Effector memory CD4-positive, alpha-beta T cell (primary cell): Measurements from ENCODE around the gene ARFIP1.

Source experiments
- DNase-seq, 3 donors: peaks; one replicate each; pipeline ENCODE4 v3.0.0-alpha.2; 2020
- H3K27ac ChIP-seq: 2 replicates; pipeline ENCODE4 v1.7.0; 2013; ENCODE audit warnings: mild to moderate bottlenecking, low read length, moderate library complexity; ENCODE audit not compliant: insufficient read depth, poor library complexity, severe bottlenecking
- H3K27me3 ChIP-seq: replicated peaks from 2 replicates; pipeline ENCODE4 v1.7.0; 2013; ENCODE audit warnings: mild to moderate bottlenecking, low read length; ENCODE audit not compliant: insufficient read depth, control insufficient read depth, poor library complexity, severe bottlenecking
- H3K36me3 ChIP-seq: 2 replicates; pipeline ENCODE4 v1.7.0; 2013; ENCODE audit warnings: mild to moderate bottlenecking, low read length, moderate library complexity; ENCODE audit not compliant: control insufficient read depth, insufficient read depth
- H3K4me1 ChIP-seq: 2 replicates; pipeline ENCODE4 v1.7.0; 2013; ENCODE audit warnings: low read length, mild to moderate bottlenecking; ENCODE audit not compliant: control insufficient read depth, insufficient read depth, poor library complexity, severe bottlenecking
- H3K4me3 ChIP-seq: 2 replicates; pipeline ENCODE4 v1.7.0; 2013; ENCODE audit warnings: low read length, low read depth, mild to moderate bottlenecking; ENCODE audit not compliant: insufficient read depth, poor library complexity, severe bottlenecking
- H3K9me3 ChIP-seq: 2 replicates; pipeline ENCODE4 v1.7.0; 2013; ENCODE audit warnings: mild to moderate bottlenecking, low read length, moderate library complexity; ENCODE audit not compliant: control insufficient read depth

Gene ARFIP1

GRCh38 chr4:152929888-152930287 is 150.1 kb downstream of the ARFIP1 start:
- H3K27ac ChIP-seq = no peak overlapping the region
- H3K36me3 ChIP-seq = no peaks in the 10 kb centered on the region
- H3K4me3 ChIP-seq = no peak overlapping the region
- H3K9me3 ChIP-seq = no peaks in the 10 kb centered on the region
- H3K27me3 ChIP-seq = no peaks in the 10 kb centered on the region
- no peak for DNase-seq
- no peaks in the 10 kb centered on the region for H3K4me1 ChIP-seq

- peaks cover 10% of the 10 kb centered on the region for H3K4me1 ChIP-seq
- H3K27ac ChIP-seq = no peak overlapping the region
- no peaks in the 10 kb centered on the region for H3K36me3 ChIP-seq
- no peak for DNase-seq
- H3K9me3 ChIP-seq = no peaks in the 10 kb centered on the region
- H3K4me3 ChIP-seq = peak overlapping the region; percentile 67
- H3K27me3 ChIP-seq = peaks cover 18% of the 10 kb centered on the region
Observed at GRCh38 chr4:152935143-152935542, 155.4 kb downstream of the ARFIP1 start.

DNA sequence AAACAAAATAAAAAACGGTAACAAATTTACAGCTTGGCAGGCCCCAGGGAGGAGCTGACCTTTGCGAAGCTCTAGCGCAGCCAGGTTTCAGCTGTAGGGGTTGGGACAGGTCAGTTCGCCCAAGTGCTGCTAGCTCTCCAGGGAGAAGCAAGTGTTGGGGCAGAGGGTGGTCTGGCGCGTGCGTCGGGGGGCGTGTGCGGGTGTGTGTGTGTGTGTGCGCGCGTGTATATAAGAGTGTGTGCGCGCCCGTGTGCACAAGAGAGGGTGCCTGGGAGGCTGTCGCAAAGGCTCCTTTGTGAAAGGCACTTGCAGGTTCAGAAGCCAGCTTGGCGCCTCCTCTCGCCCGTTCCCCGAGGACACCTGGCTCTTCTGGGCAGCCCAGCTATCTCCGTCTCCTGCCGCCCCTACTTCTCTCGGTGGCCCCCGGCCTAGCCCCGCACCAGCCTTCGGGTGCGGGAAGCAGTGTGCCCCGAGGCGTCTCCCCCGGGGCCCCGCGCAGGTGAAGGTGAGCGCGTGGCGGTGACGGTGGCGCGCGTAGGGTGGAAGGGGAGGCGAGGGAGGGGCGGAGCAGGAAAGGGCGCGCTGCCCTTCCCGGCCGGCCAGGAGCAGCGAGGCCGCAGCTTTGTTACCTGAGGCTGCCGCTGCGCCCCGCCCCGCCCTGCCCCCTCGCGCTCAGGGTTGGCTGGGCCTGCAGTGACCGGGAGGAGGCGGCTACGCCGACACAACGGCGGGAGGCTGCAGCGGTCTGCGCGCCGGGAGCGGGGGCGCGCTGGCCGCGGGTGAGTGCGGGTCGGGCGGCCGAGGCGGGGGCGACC is 156.1 kb downstream of the ARFIP1 start, which contains the start of gene FHDC1:
TSS of gene FHDC1 (plus strand) at position 693 of the 815 bp plus-strand sequence. CDS start 6,735 bp downstream, outside the sequence.
- DNase-seq = no peak
- no peaks in the 10 kb centered on the region for H3K9me3 ChIP-seq
- no peak within 1 kb of the TSS for H3K27ac ChIP-seq
- H3K4me1 ChIP-seq = peaks cover 10% of the 10 kb centered on the region
- no peaks in the 10 kb centered on the region for H3K36me3 ChIP-seq
- peaks cover 18% of the 10 kb centered on the region for H3K27me3 ChIP-seq
- H3K4me3 ChIP-seq = peak within 1 kb of the TSS; percentile 67

- no peaks in the 10 kb centered on the region for H3K9me3 ChIP-seq
- H3K27ac ChIP-seq = no peak overlapping the region
- H3K4me3 ChIP-seq = peak overlapping the region; percentile 67
- peaks cover 18% of the 10 kb centered on the region for H3K27me3 ChIP-seq
- no peaks in the 10 kb centered on the region for H3K36me3 ChIP-seq
- peaks cover 10% of the 10 kb centered on the region for H3K4me1 ChIP-seq
- no peak for DNase-seq
Observed at GRCh38 chr4:152936446-152937335, 156.9 kb downstream of the ARFIP1 start.

DNA sequence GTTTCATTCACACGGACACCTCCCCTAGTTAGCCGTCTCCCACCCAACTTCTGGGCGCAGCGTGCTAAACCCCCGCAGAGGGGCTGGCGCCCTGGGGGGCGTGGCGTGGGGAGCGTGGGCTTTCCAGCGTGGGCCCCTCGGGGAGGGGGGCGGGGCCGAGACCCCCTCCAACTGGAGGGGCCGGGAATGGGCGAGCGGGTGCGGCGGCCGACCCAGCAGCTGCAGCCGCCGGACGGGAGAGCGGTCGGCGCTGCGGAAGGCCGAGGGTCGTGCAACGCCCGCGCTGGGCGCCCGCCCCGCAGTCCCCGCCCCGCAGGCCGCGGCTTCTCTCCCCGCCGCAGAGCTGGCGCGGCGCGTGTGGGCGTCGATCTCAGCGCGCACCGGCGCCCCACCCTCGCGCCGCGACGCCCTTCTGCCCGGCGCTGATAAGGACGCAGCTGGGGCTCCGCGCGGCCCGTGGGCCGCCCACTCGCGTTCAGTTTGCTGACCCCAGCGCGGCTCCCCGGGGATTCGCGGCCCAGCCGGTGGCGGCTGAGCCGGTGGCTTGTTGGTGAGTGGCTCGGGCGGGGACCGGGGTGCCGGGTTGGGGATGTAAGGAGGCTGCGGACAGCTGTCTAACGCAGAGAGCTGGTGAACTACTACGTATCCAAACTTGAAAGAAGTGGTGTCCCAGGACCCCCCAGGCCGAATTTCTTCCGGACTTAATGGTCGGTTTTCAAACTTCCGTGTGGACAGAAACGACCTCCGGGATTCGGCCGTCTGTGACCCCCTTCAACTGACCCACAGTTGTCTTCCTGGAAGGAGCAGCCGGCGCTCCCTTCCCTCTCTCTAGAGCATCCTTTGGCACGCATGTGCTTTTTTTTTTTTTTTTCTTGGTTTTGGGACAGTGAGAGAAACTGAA is 157.8 kb downstream of the ARFIP1 start:
- H3K4me1 ChIP-seq = peaks cover 10% of the 10 kb centered on the region
- H3K4me3 ChIP-seq = peak overlapping the region; percentile 67
- no peaks in the 10 kb centered on the region for H3K36me3 ChIP-seq
- no peak for DNase-seq
- peaks cover 18% of the 10 kb centered on the region for H3K27me3 ChIP-seq
- no peak overlapping the region for H3K27ac ChIP-seq
- H3K9me3 ChIP-seq = no peaks in the 10 kb centered on the region

DNA sequence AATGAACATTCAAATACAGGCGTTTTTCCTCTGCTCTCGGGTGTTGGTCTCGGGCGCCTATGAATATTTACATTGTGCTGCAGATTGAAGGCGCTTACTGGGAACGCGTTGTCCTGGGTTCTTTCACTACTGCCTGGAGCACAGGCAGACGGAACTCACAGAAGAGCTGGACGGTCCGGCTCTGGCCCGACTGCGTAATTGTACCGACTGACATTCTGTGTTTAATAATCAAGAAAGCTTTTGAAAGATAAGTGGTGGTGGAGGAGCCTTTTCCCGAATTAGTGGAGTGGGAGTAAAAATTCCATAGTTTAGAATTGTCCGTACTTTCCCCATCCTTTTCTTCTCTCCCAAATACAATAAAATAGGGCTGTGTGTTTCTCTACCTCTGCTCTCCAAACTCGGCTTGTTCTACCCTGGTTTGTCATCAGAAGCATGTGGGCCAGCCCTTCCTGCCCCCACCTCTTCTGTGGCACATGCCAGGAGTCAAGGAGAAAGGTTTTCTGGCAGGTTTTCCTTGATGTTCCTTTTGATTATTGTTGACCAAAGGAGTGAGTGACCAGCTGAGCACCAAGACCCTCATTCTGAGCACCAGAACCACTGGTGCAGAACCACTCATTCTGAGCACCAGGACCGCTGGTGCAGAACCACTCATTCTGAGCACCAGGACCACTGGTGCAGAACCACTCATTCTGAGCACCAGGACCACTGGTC is 158.6 kb downstream of the ARFIP1 start:
- no peak for DNase-seq
- Histone ChIP-seq H3K4me3 (peak overlapping the region; percentile 44), H3K4me1 (peaks cover 10% of the 10 kb centered on the region), H3K27ac (no peak overlapping the region), H3K27me3 (peaks cover 18% of the 10 kb centered on the region), H3K36me3 (no peaks in the 10 kb centered on the region), H3K9me3 (no peaks in the 10 kb centered on the region)

GRCh38 chr4:152939621-152940020 is 159.9 kb downstream of the ARFIP1 start:
- peaks cover 18% of the 10 kb centered on the region for H3K27me3 ChIP-seq
- H3K4me3 ChIP-seq = no peak overlapping the region
- H3K9me3 ChIP-seq = no peaks in the 10 kb centered on the region
- no peaks in the 10 kb centered on the region for H3K36me3 ChIP-seq
- peaks cover 10% of the 10 kb centered on the region for H3K4me1 ChIP-seq
- no peak overlapping the region for H3K27ac ChIP-seq
- DNase-seq = no peak

DNA sequence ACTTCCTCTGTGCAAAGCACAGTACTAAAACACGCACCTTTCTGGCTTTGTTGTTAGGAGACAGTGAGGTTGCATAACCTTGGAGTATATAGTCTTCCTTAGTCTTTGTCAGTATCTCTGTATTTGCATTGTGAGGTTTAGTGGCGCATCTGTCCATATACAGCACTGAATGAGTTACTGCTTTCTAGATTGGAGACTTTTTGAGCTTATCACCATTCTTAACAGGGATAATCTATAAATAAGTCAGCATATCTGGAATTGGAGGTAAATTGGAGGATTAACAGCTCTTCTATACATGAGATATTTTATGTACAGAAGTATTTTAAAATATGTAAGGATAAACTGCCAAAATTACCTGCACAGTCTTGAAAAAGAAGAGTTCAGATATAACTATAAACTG is 160.7 kb downstream of the ARFIP1 start:
- H3K9me3 ChIP-seq = no peaks in the 10 kb centered on the region
- peaks cover 18% of the 10 kb centered on the region for H3K27me3 ChIP-seq
- H3K36me3 ChIP-seq = no peaks in the 10 kb centered on the region
- no peak for DNase-seq
- no peak overlapping the region for H3K4me3 ChIP-seq
- peaks cover 10% of the 10 kb centered on the region for H3K4me1 ChIP-seq
- no peak overlapping the region for H3K27ac ChIP-seq

GRCh38 chr4:152941411-152941810 is 161.7 kb downstream of the ARFIP1 start:
- Histone ChIP-seq H3K4me1 (peaks cover 5% of the 10 kb centered on the region), H3K9me3 (no peaks in the 10 kb centered on the region), H3K36me3 (no peaks in the 10 kb centered on the region), H3K27me3 (peaks cover 18% of the 10 kb centered on the region), H3K27ac (no peak overlapping the region), H3K4me3 (no peak overlapping the region)
- no peak for DNase-seq
